ENCODE measurements around the gene USP54. TPM values are rescaled to one million over a fixed set of nuclear protein-coding genes. Genes with fewer than 3 reads are reported as not detected.

The USP54 gene
- total and polyA plus RNA-seq, 2 donors (not counting 3 experiments of a cell fraction or from before 2014, with no cell fraction given): 9.3 to 14.2 TPM

- DNase-seq (ENCODE audit: low read depth, low spot score): no peak
- POLR2A ChIA-PET: no interaction called here
These were observed 6.4 kb downstream of the USP54 start for GRCh38 chr10:73584737-73585136.

More at GRCh38 chr10:73584737-73585136, 6.4 kb downstream of the USP54 start:
- Histone ChIP-seq H3K27ac (ENCODE audit: insufficient read depth, low read depth, low read length) (no peak overlapping the region), H3K4me1 (ENCODE audit: control insufficient read depth, extremely low read depth, insufficient read depth, low read length) (peaks cover 13% of the 10 kb centered on the region), H3K4me3 (replicated peaks in 1 of 3; ENCODE audit: insufficient read depth in 1 of 3, low read depth in 1 of 3, low read length in 3 of 3) (no peak overlapping the region), H3K9me1 (replicated peaks; ENCODE audit: control insufficient read depth, extremely low read depth, insufficient read depth, low read length) (no peaks in the 10 kb centered on the region), H2AFZ (ENCODE audit: low read depth, low read length) (no peak overlapping the region), H3K36me3 (ENCODE audit: control insufficient read depth in 2 of 2, extremely low read depth in 1 of 2, insufficient read depth in 2 of 2, low read length in 2 of 2) (no peaks in the 10 kb centered on the region), H3K9me3 (replicated peaks; ENCODE audit: control insufficient read depth, insufficient read depth, low read length) (no peaks in the 10 kb centered on the region), H3K27me3 (ENCODE audit: control insufficient read depth in 2 of 2, insufficient read depth in 2 of 2, low read length in 2 of 2) (peaks cover 15 to 22% of the 10 kb centered on the region in 2 experiments), H3K79me2 (ENCODE audit: control insufficient read depth, insufficient read depth, low read length) (no peaks in the 10 kb centered on the region), H3K4me2 (ENCODE audit: insufficient read depth, low read length) (no peak overlapping the region), H4K20me1 (replicated peaks; ENCODE audit: control insufficient read depth, extremely low read depth, insufficient read depth, low read length) (no peaks in the 10 kb centered on the region), H3K9ac (replicated peaks; ENCODE audit: extremely low read depth, insufficient read depth, low read length) (no peak overlapping the region)
- intact Hi-C loops (cut with micrococcal nuclease): loop anchor here (5.0 kb wide), 2 partner anchors 32 to 43 kb away; no protein-coding TSS in a partner anchor
- TF ChIP-seq JUN (IDR thresholded peaks at IDR 0.05; ENCODE audit: borderline replicate concordance, insufficient read depth, insufficient read length, low read depth) (no peak), MAX (IDR thresholded peaks at IDR 0.05; ENCODE audit: insufficient read depth, insufficient read length) (no peak), EZH2 (IDR thresholded peaks at IDR 0.05; ENCODE audit: borderline replicate concordance, low read depth, low read length, severe bottlenecking) (no peak), MYC (IDR thresholded peaks at IDR 0.05; ENCODE audit: low read depth, low read length) (no peak), FOS (IDR thresholded peaks at IDR 0.05; ENCODE audit: borderline replicate concordance, insufficient read depth, low read length) (no peak), POLR2A (IDR thresholded peaks at IDR 0.05; ENCODE audit: low read depth, low read length) (no peak), GATA2 (IDR thresholded peaks at IDR 0.05; ENCODE audit: insufficient read depth, insufficient read length, low read depth, low read length) (no peak), CTCF (IDR thresholded peaks at IDR 0.05; ENCODE audit: extremely low read depth in 1 of 2, insufficient read depth in 1 of 2, low read depth in 1 of 2, low read length in 2 of 2) (no peak), POLR2AphosphoS5 (IDR thresholded peaks at IDR 0.05; ENCODE audit: insufficient read depth, low read depth, low read length) (no peak)
- BruUV-seq (replicated peaks): no TSS peak
- dilution Hi-C loops (cut with MboI; ENCODE audit: extremely low pct_ligation_motif_present, low sequenced_read_pairs): no loop called here
- no peak for FAIRE-seq
- CTCF ChIA-PET: no interaction called here

Data from endothelial cell of umbilical vein (primary cell).